Cerebellar nuclear complex (tissue), 1 donor: Measurements from ENCODE around the gene GAK.
"Not testable (repeated sequence)": the region's sequence is repeated elsewhere in the genome, so short reads cannot be mapped to it uniquely, and the experiment has no call there.

Experiments used
- DNase-seq, 2 experiments: peaks; one replicate each; lab custom pipeline; 2025; lab: John Stamatoyannopoulos, UW

The GAK gene

GRCh38 chr4:815464-816146 lies 116.5 kb downstream of the GAK start:
- DNase-seq, result no peak

DNA sequence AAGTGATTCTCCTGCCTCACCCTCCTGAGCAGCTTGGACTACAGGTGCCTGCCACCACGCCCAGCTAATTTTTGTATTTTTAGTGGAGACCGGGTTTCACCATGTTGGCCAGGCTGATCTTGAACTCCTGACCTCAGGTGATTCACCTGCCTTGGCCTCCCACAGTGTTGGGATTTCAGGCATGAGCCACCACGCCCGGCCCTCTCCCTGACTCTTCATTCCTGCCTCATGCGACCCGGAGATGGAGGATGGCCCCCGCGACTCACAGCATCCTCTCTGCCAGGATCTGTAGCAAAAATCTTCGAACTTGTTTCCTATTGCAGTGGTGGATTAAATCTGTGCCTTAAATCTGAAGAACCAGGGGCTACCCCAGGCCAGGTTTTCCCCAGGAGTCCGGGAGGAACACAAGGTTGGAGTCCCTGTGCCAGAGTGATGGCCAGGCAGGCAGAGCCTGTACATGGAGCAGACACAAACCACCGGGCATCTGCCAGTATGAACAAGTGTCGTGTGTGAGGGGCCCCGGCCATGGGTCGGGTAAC lies 117.7 kb downstream of the GAK start:
- DNase-seq, result no peak

DNA sequence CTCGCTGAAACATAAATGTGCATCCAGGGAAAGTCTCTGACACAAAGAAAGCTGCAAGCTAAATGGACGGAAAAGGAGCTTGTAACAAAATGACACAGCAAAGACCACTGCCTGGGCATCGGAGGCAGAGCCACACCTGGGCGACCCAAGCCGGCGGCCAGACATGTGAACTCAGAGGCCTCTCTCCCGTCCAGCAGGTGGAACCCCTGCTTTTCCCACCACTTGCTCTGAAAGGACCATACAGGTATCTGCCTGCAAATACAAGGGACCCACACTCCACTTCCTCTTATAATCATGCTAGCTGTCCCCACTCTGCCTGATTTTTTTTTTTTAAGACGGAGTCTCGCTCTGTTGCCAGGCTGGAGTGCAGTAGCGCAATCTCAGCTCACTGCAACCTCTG lies 118.2 kb downstream of the GAK start:
- DNase-seq, result no peak

DNA sequence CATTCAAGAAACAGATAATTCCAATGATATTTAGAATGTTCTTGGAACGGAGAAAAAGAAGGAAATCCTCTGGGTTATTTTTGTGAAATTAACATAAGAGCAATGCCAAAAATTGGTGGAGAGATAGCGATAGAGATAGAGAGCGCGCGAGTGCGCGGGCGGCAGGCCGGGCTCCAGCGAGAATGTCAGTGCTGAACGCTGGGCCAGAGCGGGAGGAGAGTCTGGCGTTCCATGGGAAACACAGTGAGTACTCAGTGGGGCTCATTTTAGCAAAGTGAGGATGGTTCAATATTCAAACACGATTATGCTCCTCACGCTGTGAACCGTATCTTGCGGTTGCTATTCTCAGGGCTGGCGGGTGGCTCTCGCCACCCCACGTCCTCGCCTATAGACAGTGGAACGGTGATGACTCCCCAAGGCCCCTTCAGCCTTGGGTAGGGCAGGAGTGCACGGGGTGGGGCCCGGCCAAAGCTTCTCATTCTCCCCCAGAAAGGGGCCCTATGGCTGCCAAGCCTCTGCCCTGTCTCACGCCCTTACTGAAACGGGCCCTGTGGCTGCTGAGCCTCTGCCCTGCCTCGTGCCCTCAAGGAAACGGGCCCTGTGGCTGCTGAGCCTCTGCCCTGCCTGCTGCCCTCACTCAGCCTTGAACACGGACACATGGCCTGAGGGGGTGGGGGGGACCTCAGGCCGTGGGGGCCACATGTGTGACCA lies 123.1 kb downstream of the GAK start:
- no peak for DNase-seq

DNA sequence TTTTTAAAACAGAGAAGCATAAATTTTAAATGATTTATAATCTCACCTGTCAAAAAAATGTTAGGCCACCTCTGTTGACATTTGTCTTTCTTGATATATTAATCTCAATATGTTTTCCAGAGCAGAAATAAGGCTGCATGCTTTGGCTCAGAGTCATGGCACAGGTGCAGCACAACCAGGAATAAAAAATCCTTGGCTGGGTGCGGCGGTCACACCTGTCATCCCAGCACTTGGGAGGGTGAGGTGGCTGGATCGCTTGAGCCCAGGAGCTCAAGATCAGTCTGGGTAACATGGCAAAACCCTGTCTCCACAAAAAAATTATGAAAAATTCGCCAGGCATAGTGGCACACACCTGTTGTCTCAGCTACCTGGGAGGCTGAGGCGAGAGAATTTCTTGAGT lies 124.3 kb downstream of the GAK start:
- no peak for DNase-seq

- not testable (repeated sequence) for DNase-seq
Measured at GRCh38 chr4:806979-807378, 125.1 kb downstream of the GAK start.

- no peak for DNase-seq
Measured at GRCh38 chr4:804804-805203, 127.3 kb downstream of the GAK start.

DNA sequence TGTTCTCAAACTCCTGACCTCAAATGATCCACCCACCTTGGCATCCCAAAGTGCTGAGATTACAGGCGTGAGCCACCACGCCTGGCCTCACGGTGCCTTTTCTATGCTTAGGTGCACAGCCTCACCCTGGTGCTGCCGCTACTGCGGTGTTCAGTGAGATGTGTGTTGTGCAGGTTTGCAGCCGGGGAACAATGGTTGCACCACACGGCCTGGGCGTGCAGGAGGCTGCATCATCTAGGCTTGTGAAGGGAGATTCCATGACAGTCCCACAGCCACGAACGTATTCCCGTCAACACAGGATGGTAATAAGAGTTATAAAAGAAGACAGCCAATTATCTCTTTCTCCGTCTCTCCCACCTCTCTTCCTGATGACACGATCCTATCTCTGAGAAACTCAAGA lies 128.2 kb downstream of the GAK start:
- DNase-seq, result no peak

DNA sequence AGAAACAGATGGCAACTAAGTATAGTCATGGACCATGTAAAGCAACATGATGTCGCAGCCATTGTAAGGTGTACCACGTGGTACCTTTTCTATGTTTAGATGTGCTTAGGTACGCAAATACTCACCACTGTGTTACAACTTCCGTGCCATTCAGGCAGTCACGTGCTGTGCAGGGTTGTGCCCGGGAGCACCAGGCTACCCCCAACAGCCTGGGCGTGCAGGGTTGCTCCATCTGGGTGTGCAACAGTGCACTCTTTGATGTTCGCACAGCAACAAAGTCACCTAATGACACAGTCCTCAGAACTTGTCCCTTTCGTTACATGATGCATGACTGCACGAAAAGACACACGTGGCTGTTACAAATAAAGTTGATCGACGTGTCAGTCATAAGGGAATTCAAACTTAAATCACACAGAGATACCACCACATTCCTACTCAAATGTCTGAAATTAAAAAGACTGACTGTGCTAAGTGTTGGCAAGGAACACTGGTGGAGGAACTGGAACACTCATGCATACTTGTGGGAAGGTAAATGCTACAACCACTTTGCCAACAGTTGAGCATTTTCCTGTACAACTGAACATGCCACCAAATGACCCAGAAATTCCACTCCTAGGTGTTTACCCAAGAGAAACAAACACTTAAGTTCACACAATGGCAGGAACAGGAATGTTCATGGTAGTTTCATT lies 130.5 kb downstream of the GAK start:
- no peak for DNase-seq
